HUDEP-2 (cell line): ENCODE measurements around the gene MAP1LC3B.
"Not testable (repeated sequence)": the region's sequence is repeated elsewhere in the genome, so short reads cannot be mapped to it uniquely, and the experiment has no call there.

Experiments used
- DNase-seq, 76 experiments: peaks; one replicate each; lab custom pipeline; 2025; ENCODE audit not compliant: unreplicated experiment in 76 of 76; lab: John Stamatoyannopoulos, UW

The MAP1LC3B gene

GRCh38 chr16:87360862-87361610 is 31.1 kb upstream of the MAP1LC3B start:
- no peak for DNase-seq

GRCh38 chr16:87361916-87362619 is 30.1 kb upstream of the MAP1LC3B start:
- DNase-seq, result no peak

DNA sequence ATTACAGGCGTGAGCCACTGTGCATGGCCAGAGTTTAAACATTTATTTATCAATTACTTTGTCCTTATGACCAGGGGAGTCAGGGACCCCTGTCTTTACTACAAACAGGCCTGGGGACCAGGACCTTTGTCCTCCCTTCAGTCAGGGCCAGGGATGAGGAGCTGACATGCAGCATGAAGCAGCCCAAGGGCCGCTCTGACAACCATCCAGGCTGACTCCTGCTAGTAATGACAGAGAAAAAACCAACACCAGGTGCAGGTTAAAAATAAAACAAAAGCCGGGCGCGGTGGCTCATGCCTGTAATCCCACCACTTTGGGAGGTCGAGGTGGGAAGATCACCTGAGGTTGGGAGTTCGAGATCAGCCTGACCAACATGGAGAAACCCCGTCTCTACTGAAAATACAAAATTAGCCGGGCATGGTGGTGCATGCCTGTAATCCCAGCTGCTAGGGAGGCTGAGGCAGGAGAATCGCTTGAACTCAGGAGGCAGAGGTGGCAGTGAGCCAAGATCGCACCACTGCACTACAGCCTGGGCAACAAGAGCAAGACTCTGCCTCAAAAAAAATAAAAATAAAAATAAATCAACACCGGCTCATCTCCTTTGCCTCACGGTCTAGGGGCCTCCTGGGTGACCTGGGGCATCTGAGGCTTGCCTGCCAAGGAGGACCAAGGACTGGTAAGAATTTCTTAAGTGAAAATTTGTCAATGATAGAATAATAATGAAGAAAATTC is 29.1 kb upstream of the MAP1LC3B start:
- DNase-seq, result not testable (repeated sequence)

DNA sequence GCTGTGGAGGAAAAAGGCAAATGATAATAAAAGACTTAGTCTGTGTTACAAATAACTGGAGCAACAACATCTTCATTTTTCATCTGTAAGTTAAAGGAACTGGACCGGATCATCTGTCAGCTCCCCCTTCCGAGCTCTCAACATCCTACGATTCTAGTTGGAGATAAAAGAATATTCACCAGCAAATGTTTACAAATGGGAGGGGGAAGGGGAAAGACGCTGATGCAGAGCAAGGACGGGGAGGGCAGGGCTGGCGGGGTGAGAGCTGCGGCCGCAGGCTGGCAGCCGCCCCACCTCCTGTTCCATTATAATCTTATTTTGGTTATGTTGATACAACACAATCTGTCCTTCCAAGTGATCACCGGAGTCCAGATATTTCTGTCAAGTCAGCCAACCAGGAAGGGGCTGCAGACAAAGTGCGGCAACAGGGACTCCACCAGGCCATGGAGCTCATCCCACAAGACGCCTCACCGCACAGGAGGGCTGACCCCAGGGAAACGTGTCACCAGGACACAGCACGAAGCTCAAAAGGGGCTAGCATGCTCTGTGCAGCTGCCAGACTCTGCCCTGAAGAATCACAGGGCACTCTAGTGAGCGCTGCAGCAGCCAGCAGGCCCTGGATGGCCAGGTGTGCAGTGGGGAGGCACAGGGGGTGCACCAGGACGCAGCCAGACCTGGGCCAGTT is 28.2 kb upstream of the MAP1LC3B start:
- DNase-seq, result no peak

GRCh38 chr16:87365021-87365713 is 27.0 kb upstream of the MAP1LC3B start:
- no peak for DNase-seq

- no peak for DNase-seq
These were observed 25.8 kb upstream of the MAP1LC3B start for GRCh38 chr16:87366288-87366687.

DNA sequence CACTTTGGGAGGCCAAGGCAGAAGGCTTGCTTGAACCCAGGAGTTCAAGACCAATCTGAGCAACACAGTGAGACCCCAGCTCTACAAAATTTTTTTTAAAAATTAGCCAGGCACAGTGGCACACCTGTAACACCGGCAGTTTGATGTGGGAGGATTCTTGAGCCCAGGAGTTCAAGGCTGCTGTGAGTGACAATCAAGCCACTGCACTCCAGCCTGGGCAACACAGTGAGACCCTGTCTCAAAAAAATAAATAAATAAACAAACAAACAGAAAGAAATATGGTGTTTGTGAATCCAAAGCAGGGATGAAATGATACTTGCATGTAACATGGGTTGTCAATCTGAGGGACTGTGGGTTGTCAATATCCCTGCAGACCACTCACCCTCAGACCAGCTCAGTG is 25.2 kb upstream of the MAP1LC3B start:
- DNase-seq, result no peak

GRCh38 chr16:87367529-87367928 is 24.6 kb upstream of the MAP1LC3B start:
- no peak for DNase-seq

- DNase-seq, result no peak
These were observed 23.9 kb upstream of the MAP1LC3B start for GRCh38 chr16:87368029-87368770.

DNA sequence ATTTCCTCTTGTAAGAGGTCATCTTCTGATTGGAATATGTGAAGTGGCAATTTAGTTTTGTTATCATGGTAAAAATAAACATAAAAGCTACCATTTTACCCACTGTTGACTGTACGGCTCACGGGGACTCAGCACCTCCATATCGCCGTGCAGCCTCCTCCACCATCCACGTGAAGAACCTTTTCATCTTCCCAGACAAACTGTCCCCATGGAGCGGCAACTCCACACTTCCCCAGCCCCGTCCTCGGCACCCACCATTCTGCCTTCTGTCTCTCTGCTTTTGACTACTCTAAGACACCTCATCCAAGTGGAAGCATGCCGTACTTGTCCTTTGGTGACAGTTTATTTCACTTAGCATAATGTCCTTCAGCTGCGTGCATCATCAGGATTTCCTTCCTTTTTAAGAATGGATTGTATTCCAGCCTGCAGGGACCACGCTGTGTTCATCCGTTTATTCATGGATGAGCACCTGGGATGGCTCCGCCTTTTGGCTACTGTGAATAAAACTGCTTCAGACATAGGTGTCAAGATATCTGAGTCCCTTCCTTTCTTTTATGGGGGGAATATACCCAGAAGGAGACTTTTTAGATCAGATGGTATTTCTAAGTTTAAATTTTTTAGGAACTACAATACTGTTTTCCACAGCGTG is 22.9 kb upstream of the MAP1LC3B start:
- no peak for DNase-seq

- no peak for DNase-seq
These were observed 22.1 kb upstream of the MAP1LC3B start for GRCh38 chr16:87369796-87370719.

DNA sequence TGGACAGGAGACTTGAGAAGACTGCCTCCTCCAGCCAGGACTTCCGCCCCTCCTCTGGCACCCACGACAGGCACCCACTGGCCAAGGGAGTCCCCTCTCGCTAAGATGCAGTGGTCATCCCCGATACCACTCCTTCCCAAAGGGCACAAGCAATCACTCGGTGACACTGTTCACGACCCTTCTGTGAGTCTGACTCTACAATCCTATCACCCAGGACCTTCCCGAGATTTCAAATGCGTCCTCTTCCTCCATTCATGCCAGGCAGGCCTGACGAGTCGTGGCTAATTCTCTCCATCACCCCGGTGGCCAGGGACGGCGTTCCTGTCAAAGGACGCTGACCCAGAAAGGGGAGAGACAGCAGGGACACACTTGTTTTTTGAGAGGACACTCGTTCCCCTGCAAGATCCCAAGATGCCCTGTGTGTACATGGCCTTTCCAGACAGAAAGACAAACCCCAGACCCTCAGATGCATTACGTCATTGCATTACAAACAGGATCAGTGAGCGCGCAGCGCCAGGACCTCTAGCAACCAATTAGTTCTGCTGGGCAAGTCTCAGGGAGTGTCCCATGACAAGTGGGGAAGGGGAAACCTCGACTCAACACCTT is 20.8 kb upstream of the MAP1LC3B start:
- DNase-seq, result no peak

GRCh38 chr16:87372305-87372704 is 19.8 kb upstream of the MAP1LC3B start:
- DNase-seq, result no peak

DNA sequence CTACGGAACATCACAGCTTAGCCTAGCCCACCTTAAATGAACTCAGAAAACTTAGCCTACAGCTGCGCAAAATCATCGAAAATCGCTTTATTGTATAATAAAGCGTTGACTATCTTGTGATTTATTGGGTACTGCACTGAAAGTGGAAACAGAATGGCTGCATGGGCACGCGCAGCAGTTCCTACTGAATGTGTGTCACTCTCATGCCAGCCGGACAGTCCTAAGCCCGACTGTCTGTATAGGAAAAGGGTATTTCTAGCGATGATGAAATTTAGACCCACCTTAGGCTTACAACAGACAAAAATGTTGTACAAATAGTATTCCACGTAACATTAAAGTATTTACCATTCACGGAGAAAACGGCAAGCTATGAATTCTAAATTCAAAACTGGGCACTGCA is 17.8 kb upstream of the MAP1LC3B start:
- no peak for DNase-seq

DNA sequence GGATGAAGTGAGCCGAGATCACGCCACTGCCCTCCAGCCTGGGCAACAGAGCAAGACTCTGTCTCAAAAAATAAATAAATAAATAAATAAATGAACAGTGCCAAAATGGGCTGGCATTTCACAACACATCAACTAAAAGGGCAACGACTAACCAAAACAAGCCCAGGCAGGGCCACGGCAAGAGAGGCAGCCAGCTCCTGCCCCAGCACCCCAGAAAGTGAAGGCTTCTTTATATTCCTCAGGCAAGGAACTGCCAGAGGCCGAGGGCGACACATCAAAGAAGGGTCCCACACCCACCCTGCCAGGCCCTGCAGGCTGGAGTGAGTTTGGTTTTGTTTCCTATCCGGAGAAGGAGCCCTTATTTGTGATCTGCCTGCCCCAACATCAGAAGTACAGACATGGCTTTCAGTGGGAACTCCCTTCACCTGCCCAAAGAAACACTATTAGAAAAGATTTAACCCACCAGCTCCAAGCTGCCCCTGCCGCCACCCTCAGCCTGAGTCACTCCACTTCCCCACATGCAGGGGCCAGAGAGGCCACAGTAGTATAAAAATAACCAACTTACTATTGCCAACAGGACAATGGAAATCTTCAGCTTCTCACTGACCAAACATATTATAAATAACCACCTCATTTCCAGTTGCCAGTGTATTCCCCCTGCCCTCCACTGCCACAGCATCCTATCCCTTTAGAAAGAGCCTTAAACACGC is 16.6 kb upstream of the MAP1LC3B start:
- no peak for DNase-seq

- DNase-seq, result peak in 34 of 76 experiments; percentile 4 to 51 (median 19)
These were observed 15.5 kb upstream of the MAP1LC3B start for GRCh38 chr16:87376660-87377059.

DNA sequence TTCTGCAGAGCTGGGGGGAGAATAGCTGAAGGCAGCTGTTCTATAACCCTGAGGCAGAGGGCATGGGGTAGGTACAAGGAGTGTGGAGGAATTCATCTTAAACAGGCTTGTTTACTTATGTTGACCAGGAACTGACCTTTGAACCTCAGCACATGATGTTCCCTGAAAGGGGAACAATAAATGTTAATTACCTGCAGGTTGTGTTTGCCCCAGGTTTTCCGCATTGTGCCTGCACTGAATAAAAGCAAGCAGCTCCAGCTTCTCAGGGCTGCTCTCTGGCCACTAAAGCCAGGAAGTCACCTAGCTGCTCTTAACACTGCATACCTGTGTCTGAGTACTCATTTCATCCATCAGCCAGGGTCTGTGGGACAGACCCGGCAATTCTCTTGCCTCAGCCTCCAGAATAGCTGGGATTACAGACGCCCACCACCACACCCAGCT is 12.8 kb upstream of the MAP1LC3B start:
- not testable (repeated sequence) for DNase-seq
